Measurements from ENCODE around the gene KPNA6. TPM values are rescaled to one million over a fixed set of nuclear protein-coding genes. Genes with fewer than 3 reads are reported as not detected.

KPNA6 gene
- total and polyA plus RNA-seq, 2 of the 13 experiments (the other 11 are each of a cell fraction or from before 2014, with no cell fraction given) = 22.0 to 47.5 TPM

- ChIA-PET POLR2A (interaction anchor here (1.0 to 4.8 kb wide), 12 partner anchors 9 to 193 kb away, joined by 3 to 38 read pairs (median 5); partner anchors contain the start of genes BSDC1, KPNA6, MARCKSL1 and TXLNA), CTCF (ENCODE audit: low intra/inter-chr PET ratio, low total read pairs) (no interaction called here)
- DNase-seq (ENCODE audit: low spot score) (no peak), ATAC-seq (peak; percentile 71), FAIRE-seq (no peak)
- Histone ChIP-seq H3K4me2 (ENCODE audit: low read depth, low read length) (peak overlapping the region; percentile 96), H3K27me3 (ENCODE audit: control insufficient read depth in 1 of 2, insufficient read depth in 2 of 2, low read length in 2 of 2) (no peaks in the 10 kb centered on the region), H3K4me1 (ENCODE audit: insufficient read depth, low read length) (peaks cover 22% of the 10 kb centered on the region), H3K79me2 (ENCODE audit: insufficient read depth, low read length) (no peaks in the 10 kb centered on the region), H3K4me3 (replicated peaks in 1 of 3; ENCODE audit: insufficient read depth in 1 of 3, low read depth in 2 of 3, low read length in 3 of 3) (peak overlapping the region; percentile 64 to 72 (median 65)), H3K27ac (ENCODE audit: extremely low read length, insufficient read depth, low read length) (no peak overlapping the region), H3K9me3 (ENCODE audit: low read length) (no peaks in the 10 kb centered on the region), H4K20me1 (ENCODE audit: insufficient read depth, low read length) (no peaks in the 10 kb centered on the region), H3K9ac (ENCODE audit: insufficient read depth, low read depth, low read length) (peak overlapping the region; percentile 45), H3K36me3 (replicated peaks in 1 of 2; ENCODE audit: control insufficient read depth in 1 of 2, insufficient read depth in 2 of 2, low read length in 2 of 2) (peaks cover 1 to 12% of the 10 kb centered on the region in 2 experiments; a peak in 4 of 5 replicates), H2AFZ (ENCODE audit: low read length) (no peak overlapping the region)
- no TSS peak for BruUV-seq (replicated peaks)
- 4% methylated on average over 12 of the region's 26 CpGs for WGBS (ENCODE audit: low lambda C conversion rate)
- in situ Hi-C loops (cut with HindIII; ENCODE audit: extremely low pct_ligation_motif_present, low pct_unique_long_range_greater_than_20kb) (no loop called here), intact Hi-C loops (cut with micrococcal nuclease; ENCODE audit: unreplicated experiment) (no loop called here)
- TF ChIP-seq, protein P1, sequence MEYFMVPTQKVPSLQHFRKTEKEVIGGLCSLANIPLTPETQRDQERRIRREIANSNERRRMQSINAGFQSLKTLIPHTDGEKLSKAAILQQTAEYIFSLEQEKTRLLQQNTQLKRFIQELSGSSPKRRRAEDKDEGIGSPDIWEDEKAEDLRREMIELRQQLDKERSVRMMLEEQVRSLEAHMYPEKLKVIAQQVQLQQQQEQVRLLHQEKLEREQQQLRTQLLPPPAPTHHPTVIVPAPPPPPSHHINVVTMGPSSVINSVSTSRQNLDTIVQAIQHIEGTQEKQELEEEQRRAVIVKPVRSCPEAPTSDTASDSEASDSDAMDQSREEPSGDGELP (IDR thresholded peaks at IDR 0.05; ENCODE audit: borderline replicate concordance, low read depth) = 0 out of 2 replicates have a peak, but pooled peaks have one; percentile 13
- TF ChIP-seq ZNF800 (CRISPR knock-in tag; IDR thresholded peaks at IDR 0.05) (peak; percentile 48; the same call in 1 of the 2 replicates), ARID4A (CRISPR knock-in tag; IDR thresholded peaks at IDR 0.05; ENCODE audit: borderline replicate concordance) (0 out of 2 replicates have a peak, but pooled peaks have one; percentile 5), PRMT3 (CRISPR knock-in tag; IDR thresholded peaks at IDR 0.05; ENCODE audit: borderline replicate concordance, low read depth) (no peak), ZFP1 (CRISPR knock-in tag; IDR thresholded peaks at IDR 0.05) (no peak), ZNF558 (CRISPR knock-in tag; IDR thresholded peaks at IDR 0.05; ENCODE audit: borderline replicate concordance) (0 out of 2 replicates have a peak, but pooled peaks have one; percentile 18), U2AF2 (IDR thresholded peaks at IDR 0.05; ENCODE audit: low read depth, low read length) (no peak), ZNF143 (CRISPR knock-in tag; IDR thresholded peaks at IDR 0.05) (no peak), ZNF446 (CRISPR knock-in tag; IDR thresholded peaks at IDR 0.05) (no peak), STAG1 (CRISPR knock-in tag; IDR thresholded peaks at IDR 0.05) (peak; percentile 41), POLR2A (IDR thresholded peaks at IDR 0.05; ENCODE audit: insufficient read depth in 1 of 2, low read depth in 2 of 2, low read length in 2 of 2) (0 out of 4 replicates have a peak, but pooled peaks of 1 of the 2 experiments have one; percentile 16), ZNF614 (CRISPR knock-in tag; IDR thresholded peaks at IDR 0.05; ENCODE audit: borderline replicate concordance) (no peak), ZNF720 (CRISPR knock-in tag; IDR thresholded peaks at IDR 0.05) (no peak), ZNF383 (CRISPR knock-in tag; IDR thresholded peaks at IDR 0.05; ENCODE audit: borderline replicate concordance) (no peak)
Measured at GRCh38 chr1:32201011-32201855, 93.4 kb downstream of the KPNA6 start.
